ENCODE data around the gene CHRNB2.

CHRNB2 gene

DNA sequence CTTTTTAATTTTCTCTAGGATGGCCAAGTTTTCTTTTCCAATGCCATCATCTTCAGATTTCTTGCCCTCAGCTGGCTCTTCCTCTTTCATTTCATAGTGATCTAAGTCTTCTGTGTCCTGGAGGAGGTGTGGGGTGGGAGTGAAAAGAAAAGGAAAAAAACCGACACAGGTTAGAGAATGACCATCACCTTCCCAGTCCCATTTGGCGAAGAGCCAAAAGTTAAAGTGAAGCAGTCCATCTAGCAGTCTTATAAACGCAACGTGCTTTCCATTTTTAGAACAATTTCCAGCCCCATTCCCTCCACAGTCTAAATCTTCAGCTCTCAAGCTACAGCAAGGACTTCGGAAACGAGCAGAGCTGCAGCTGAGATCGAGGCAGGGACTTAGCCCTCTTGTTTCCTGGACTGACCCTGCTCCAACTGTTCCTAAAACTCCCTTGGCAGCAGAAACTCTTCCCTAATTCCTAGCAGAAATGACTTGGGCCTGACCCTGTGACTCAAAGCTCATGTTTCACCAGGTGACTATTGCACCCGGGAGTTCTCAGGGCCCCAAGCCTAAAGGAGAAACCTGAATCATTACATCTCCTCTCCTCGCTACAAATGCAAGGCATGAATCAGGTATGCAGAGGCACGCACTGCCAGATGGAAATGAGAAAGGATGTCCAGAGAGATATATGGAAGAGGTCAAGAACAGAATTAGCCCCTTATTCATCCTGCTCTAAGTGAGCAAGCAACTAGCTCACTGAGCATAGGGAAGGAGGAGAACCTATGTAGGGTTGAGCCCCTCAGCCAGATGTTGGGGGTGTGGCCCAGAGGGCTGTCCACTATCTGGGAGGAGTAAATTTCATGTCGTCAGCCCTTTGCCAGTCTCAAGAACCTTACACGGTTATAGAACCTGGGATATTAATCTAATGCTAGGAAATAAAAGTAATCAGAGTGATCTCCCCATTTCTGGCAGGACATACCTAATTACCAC, 14.2 kb upstream of the CHRNB2 start:
- no peak for DNase-seq

DNA sequence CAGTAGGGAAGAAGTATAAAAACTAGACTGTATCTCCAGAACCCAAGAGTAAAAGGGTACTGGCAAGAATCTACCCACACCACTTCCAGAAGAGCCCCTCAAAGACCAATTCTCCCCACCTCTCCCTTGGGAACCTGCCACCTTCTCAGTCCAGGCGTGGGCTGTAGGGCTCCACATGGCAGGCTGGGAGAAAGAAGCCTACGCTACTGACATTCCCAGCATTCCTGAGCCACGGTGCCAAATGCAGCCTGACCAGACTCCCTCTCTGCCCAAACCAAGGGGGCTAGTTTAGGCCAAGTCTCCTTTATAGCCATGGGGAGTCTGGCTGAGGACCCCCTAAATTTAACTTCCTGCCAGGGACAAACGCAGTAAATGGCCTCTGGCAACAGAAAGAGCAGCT, 11.2 kb upstream of the CHRNB2 start:
- DNase-seq: no peak

DNA sequence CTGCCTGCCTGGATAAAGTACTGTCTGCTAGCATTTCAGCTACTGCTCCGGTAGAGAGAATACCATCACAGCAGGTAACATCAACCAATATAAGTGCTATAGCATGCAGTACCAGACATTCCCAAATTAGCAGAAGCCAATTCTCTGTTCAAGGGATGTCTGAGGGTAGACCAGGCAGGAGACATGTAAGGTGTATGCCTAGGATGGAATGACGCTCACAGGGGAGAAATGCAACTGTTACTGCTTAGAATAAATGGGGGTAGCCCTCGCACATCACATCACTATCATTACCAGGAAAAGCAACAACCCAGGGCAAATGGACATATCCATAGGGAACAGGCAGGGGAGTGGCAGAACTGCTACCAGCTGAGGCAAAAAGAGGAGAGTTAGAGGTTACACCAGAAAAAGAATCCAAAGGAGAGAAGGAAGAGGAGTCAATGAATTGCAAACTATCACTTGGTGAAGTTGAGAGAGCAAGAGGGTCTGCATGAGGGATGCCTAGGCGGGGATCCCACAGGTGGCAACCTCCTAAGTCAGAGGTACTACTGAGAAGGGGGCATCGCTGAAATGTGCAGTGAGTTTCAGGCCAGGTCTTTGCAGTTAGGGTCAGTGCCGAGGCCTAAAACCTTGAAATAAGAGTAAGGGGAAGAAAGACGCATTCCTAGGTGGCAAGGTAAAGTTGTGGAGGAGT, 10.2 kb upstream of the CHRNB2 start:
- no peak for DNase-seq

DNA sequence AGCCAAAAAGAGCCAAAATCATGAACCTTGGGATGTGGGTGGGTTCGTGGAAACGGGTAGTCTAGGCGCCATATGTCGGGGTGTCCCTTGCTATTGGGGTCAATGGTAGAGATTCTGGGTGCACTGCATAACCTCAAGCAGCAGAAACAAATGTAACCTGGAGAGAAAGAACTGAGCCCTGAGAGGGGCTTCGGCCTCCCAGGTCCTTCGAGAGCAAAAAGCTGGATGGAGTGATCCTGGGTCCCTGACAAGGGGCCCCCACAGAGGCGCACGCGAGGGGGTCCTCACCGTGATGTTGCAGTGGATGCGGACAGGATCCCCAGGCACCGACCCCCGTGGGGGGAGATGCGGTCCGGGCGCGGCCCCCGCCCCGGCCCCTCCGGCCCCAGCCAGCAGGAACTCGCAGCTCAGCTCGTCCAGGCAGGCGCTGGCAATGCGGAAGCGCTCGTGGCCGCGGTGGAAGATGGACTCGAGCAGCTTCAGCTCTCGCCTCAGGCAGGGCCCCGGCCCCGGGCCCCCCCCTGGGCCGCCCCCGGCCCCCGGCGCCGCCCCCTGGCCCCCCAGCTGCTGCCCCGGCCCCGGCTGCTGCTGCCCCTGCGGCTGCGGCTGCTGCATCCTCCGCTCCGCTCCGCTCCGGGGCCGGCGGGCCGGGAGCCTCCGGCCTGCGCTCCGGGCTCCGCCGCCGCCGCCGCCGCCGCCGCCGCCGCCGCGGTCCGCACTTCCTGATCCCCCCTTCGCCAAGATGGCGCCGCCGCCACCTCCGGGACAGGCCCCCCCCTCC, 9.4 kb upstream of the CHRNB2 start, which contains the start of gene UBE2Q1:
Gene UBE2Q1 (minus strand): TSS at position 724 of the 781 bp plus-strand sequence. CDS start 109 bp downstream, at position 615.
- peak; percentile 12 for DNase-seq

DNA sequence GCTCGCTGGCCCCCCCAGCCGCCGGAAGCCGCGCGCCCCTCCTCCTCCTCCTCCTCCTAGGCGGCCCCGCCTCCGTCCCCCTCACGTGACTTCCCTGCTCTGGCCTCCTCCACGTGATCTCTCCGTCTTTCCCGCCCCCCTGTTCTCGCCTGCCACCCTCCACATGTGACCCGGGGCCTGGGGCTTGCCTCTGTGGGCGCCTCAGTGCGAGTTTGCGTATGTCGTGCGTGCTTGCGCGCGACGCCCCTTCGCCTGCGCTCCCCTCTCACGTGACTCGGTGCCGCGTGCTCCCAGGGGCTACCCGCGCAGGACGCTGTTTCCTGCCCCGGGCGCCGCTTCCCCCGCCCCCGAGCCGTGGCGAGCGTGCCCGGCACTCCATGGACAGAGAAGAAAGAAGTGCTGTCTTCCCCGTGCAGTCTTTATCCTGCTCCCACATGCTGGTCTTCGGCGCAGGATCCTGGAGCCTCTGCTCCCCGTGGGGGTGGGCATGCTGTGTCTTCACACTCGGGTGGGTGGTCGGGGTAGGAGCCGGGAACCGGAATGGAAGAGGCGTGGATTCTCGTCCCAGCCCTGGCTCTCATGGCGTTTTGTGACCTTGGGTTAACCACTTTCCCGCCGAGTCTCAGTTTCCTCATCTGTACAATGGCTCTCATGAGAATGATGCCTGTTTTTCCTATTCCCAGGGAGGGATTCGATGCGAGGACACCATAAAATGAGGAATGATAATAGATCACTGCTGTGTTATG, 8.7 kb upstream of the CHRNB2 start:
- DNase-seq: peak; percentile 99

DNA sequence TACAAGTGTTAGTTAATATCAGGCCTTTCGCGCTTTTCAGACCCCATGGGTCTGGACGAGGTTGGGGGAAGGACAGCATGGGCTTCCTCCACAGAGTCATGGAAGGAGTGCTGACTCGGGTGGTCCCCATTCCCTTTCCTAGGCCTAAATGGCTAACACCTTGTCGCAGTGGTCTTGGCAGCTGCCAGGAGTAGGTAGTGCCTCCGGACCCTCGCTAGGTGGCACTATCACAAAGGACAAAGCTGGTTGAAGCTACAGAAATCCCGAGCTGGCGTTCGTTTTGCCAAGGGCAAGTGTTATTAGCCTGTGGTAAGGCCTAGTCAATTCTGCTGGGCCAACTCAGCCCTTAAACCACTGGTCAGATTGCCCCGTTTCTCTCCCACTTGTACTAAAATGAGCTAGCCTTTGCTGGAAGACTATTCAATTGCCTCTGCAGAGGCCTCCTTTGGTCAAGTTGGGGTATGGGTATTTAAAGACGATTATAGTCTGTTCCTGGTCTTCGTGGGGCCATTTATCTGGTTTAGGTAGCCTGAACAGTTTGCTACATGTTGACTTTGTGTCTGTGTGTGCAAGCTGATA, 8.0 kb upstream of the CHRNB2 start:
- DNase-seq: peak; percentile 75

DNA sequence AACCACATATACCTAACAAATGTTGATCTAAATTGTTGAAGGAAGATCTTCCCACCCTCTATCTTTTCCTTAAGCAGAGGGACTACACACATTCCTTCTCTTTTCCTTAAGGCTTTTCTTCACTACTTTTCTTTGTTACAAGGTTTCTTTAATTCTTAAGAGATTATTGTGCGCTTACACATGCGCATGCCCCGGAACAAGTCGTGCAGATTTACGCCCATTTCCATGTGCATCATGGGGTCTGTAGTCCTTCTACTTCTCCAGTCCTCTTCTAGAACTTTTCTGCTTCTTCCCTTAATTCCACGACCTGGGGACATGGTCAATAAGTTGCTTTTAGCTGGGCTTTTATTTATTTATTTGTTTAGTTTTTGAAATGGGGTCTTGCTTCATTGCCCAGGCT, 1.7 kb upstream of the CHRNB2 start:
- no peak for DNase-seq

DNA sequence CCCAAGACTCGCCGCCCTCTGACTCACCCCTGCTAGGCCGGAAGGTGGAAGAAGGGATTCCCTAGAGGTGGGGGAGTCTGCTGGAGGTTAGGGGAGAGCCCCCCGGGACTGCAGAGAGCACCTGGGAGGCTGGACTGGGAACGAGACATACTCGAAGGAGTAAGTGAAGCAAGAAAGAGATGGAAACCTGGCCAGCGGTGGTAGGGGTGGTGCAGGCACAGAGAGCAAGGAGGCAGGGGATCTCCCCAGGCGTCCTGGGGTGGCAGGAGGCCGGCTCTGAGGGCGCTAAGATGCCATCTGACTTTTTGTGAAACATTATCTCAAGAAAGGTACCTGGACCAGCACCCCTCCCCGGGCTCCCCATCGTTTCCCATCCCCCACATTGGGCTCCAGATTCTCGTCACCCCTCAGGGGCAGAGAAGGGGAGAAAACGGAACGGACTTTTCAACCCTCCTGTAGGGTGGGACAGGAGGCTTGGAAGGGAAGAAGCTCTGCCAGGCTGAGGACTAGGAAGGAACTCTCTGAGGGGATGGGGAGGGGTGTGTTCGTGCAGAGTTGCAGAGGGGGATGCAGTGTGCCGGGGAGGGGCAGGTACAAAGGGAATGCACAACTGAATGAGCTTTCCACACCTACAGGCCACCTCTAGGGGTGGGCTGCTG, 708 bp downstream of the CHRNB2 start:
- DNase-seq: no peak

DNA sequence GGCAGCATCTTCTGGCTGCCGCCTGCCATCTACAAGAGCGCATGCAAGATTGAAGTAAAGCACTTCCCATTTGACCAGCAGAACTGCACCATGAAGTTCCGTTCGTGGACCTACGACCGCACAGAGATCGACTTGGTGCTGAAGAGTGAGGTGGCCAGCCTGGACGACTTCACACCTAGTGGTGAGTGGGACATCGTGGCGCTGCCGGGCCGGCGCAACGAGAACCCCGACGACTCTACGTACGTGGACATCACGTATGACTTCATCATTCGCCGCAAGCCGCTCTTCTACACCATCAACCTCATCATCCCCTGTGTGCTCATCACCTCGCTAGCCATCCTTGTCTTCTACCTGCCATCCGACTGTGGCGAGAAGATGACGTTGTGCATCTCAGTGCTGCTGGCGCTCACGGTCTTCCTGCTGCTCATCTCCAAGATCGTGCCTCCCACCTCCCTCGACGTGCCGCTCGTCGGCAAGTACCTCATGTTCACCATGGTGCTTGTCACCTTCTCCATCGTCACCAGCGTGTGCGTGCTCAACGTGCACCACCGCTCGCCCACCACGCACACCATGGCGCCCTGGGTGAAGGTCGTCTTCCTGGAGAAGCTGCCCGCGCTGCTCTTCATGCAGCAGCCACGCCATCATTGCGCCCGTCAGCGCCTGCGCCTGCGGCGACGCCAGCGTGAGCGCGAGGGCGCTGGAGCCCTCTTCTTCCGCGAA, 3.8 kb downstream of the CHRNB2 start:
- no peak for DNase-seq

DNA sequence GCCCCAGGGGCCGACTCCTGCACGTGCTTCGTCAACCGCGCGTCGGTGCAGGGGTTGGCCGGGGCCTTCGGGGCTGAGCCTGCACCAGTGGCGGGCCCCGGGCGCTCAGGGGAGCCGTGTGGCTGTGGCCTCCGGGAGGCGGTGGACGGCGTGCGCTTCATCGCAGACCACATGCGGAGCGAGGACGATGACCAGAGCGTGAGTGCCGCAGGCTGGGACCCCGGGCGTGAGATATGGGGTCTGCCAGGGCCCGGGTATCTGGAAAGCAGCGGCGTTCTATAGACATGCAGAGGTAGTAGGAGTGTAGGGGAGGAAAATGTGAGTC, 4.3 kb downstream of the CHRNB2 start:
- DNase-seq: no peak

DNA sequence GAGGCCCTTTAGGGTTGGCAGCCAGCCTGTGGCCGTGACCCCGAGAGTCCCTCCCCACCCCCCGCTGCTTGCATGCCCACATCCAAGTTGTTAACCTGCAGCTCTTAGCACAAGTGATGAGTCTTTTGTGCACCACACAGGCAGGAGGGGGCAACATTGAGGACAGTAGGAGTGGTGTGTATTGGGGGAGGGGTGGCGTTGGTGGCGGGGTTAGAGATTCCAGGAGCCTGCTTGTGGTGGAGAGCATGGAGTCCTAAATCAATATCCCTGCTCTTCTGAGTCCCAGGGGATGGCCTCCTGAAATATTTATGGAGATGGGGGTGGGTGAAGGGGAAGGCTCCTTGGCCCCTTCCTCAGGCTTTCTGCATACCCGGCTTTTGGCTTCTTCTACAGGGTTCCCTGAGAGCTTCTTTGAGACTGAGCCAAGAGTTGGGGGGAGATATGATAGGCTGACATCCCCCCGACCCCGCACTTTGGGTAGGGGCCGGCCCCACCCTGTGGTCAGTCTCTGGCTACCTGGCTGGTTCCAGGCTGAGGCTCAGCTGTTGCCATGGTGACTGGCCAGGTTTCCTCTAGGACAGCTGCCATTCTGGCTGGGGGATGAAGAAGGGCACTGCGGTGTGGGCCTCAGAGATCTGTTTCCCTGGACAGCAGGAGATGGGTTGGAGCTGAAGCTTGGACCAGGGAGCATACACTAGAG, 5.0 kb downstream of the CHRNB2 start:
- no peak for DNase-seq

DNA sequence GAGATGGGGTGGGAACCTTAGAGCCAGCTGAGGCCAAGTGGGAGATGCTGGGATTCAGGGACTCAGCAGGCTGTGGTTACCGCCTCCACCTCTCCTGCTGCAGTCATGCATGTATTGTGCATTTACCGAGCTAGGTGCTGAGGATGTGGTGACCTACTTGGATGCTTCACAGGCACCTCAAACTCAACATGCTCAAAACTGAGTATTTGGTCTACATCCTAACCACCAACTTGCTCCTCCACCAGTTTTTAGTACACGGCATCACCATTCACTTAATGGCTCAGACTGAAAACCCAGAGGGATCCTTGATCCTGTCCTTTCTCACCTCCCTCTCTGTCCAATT, 5.6 kb downstream of the CHRNB2 start:
- DNase-seq: no peak

DNA sequence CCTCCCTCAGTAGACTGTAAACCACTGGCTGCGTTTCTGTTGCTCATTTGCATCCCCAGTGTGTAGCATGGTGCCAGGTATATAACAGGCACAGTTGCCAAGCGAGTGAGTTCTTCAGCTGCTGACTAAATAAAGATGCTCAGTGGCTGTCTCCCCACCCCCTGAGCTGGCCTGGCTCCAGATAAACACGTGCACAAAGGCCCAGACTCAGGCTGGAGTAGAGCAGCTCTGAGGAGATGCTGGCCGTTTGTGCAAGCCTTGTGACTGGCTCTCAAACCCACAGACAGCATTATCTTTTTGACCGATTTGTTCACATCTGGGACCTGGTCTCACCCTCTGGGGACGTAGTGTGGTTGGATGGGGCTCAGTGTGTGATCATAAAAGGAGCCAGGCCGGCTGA, 7.1 kb downstream of the CHRNB2 start:
- DNase-seq: no peak

DNA sequence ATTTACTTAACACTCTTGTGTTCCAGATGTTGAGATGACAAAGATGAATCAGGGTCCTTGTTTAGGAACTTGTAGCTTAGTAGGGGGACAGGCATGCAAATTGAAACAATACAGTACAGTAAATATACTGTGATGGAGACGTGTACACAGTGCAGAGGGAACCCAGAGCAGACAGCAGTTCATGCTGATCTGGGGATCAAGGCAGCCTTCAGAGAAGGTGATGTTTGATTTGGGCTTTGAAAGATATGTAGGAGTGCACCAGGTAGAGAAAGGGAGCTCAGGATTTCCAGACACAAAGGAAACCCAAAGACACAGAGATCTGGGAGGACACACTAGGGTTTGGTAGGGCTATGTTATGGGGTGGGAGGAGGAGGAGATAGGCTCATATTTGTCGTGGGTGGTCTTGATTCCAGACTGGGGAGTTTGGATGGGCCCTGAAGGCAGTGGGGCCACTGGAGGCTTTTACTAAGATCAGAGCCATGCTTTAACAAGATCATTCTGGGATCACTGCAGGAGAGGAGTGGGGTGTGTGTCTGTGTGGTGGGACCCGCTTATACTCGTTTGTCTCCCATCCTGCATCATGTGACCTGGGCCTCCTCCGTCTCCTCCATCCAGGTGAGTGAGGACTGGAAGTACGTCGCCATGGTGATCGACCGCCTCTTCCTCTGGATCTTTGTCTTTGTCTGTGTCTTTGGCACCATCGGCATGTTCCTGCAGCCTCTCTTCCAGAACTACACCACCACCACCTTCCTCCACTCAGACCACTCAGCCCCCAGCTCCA, 7.8 kb downstream of the CHRNB2 start:
- DNase-seq: no peak

DNA sequence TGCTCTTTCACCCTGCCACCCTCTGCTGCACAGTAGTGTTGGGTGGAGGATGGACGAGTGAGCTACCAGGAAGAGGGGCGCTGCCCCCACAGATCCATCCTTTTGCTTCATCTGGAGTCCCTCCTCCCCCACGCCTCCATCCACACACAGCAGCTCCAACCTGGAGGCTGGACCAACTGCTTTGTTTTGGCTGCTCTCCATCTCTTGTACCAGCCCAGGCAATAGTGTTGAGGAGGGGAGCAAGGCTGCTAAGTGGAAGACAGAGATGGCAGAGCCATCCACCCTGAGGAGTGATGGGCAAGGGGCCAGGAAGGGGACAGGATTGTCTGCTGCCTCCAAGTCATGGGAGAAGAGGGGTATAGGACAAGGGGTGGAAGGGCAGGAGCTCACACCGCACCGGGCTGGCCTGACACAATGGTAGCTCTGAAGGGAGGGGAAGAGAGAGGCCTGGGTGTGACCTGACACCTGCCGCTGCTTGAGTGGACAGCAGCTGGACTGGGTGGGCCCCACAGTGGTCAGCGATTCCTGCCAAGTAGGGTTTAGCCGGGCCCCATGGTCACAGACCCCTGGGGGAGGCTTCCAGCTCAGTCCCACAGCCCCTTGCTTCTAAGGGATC, 8.5 kb downstream of the CHRNB2 start:
- no peak for DNase-seq

DNA sequence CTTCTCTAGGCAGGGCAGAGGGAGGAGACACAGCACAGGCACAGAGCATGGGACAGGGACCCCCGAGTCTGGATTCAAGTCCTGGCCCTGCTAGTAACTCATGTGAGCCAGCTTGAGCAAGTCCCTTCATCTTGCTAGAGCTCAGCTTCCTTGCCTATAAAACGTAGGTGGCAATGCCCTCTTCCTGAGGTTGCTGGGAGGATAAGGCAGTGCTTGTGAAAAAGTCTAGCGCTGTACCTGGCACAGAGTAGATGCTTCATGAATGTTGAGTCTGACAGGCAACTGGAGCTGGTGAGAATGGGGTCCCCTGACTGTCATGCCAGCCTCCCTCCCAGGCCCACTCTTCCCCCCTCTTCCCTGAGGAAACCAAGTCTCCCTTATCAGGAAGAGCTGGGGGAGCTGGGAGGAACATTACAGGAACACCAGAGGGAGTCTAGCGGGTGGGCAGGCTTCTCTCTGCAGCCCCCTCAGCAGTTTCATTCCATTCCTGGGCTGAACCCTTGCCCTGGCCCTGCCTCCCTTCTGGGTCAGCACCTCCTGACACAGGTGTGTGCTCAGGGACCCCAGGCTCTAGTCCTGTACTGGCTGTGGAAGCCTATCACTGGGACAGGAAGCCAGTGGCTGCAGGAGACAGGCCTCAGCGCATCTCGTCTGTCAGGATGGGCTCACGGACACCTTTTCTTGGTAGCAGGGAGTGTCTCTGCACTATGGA, 9.9 kb downstream of the CHRNB2 start:
- DNase-seq: no peak

DNA sequence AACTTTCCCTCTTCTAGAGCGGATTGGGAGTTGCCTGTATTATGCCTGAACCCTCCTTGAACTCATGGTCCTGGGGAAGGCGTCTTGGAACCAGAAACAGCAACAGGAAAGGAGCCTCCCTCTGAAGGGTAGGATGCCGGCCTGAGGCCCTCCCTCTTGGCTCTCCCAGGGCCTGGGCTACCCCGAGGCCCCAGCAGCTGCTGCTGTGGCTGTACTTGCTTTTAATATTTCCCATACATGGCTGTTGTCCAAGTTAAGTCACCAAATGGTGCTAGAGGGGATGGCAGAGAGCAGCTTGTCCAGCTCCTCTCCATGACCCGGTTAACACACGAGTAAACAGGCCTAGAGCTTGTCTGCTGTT, 10.5 kb downstream of the CHRNB2 start:
- DNase-seq: no peak

DNA sequence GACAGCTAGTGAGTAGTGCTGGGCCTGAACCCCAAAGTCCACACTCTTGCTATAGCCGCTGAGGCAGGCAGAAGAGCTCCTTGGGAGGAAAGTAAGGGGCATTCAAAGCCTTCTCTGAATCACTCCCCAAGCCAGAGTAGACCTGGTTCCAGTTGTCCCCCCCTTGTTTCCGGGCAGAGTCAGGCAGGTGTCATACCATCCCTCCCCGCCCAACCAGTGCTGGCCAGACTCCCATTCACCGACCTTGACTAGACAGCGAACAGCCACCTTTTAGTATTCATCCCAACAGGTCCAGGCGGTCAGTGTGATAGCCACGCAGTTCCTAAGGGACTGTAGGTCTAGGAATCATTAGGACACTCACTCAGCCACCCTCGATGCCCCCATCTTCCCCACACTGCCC, 11.8 kb downstream of the CHRNB2 start:
- DNase-seq: no peak

DNA sequence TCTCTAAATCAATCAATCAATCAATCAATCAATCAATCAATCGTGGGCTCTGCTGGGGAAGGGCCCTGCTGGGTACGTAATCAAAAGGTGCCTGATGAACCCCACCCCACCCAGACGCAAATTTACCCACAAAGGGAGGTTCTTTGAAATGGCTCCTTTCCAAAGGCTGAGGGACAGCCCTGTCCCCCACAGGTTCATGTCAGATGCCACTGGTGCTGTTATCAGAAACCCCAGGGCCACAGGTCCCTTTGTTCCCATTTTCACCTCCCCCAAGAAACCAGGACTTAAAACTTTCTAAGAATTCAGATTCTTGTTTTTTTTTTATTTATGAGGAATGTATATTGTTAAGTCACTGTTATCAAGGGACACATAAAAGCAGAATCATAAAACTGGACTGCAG, 14.2 kb downstream of the CHRNB2 start:
- DNase-seq: no peak
